Ishikawa (cell line): ENCODE results near the gene MOB1A.

Experiments
- CEBPB ChIP-seq: IDR thresholded peaks from 2 replicates; pipeline ENCODE4 v1.6.1; 2012
- CREB1 ChIP-seq: IDR thresholded peaks from 2 replicates; pipeline ENCODE4 v1.6.1; 2012; ENCODE audit warnings: low read depth
- EGR1 ChIP-seq: IDR thresholded peaks from 2 replicates; pipeline ENCODE4 v1.6.1; 2012
- FOXM1 ChIP-seq: IDR thresholded peaks from 2 replicates; pipeline ENCODE4 v1.6.1; 2012; ENCODE audit warnings: low read depth, borderline replicate concordance
- MAX ChIP-seq: IDR thresholded peaks from 2 replicates; pipeline ENCODE4 v1.6.1; 2012
- REST ChIP-seq: IDR thresholded peaks from 2 replicates; pipeline ENCODE4 v1.6.1; 2012; ENCODE audit warnings: low read depth, mild to moderate bottlenecking
- TAF1 ChIP-seq: IDR thresholded peaks from 2 replicates; pipeline ENCODE4 v1.6.1; 2012; ENCODE audit warnings: low read depth, mild to moderate bottlenecking
- TEAD4 ChIP-seq: IDR thresholded peaks from 2 replicates; pipeline ENCODE4 v1.6.1; 2012

MOB1A gene

GRCh38 chr2:74103763-74104162 is 74.9 kb downstream of the MOB1A start:
- TF ChIP-seq TAF1: no peak
- TF ChIP-seq TEAD4: no peak
- TF ChIP-seq MAX: no peak
- TF ChIP-seq FOXM1: no peak
- no peak for TF ChIP-seq REST
- no peak for TF ChIP-seq EGR1
- TF ChIP-seq CEBPB: no peak
- no peak for TF ChIP-seq CREB1
